Neural cell (in vitro differentiated cells): ENCODE data around the gene INPP5F. TPM values are rescaled to one million over a fixed set of nuclear protein-coding genes. Genes with fewer than 3 reads are reported as not detected.

ENCODE experiments used
- H2AFZ ChIP-seq: fragments of 200-600, 300-800 bp; sonication (generic), shearing (Covaris generic); 2 replicates; pipeline ENCODE4 v1.6.0; 2014; ENCODE audit warnings: low read depth, mild to moderate bottlenecking, antibody characterized with exemption, low read length, moderate library complexity
- H3F3A ChIP-seq: fragments of 200-600 bp; shearing (Covaris generic); 2 replicates; pipeline ENCODE4 v1.6.1; 2016; ENCODE audit warnings: mild to moderate bottlenecking, moderate library complexity, mixed read lengths, antibody characterized with exemption, low read length; ENCODE audit not compliant: insufficient read depth, poor library complexity, severe bottlenecking
- H3K27ac ChIP-seq: fragments of 200-600, 300-800 bp; sonication (generic), shearing (Covaris generic); 2 replicates; pipeline ENCODE4 v1.5.1; 2014; ENCODE audit warnings: mild to moderate bottlenecking, low read length, moderate library complexity
- H3K27me3 ChIP-seq: fragments of 300-800, 200-600 bp; sonication (generic), shearing (Covaris generic); 2 replicates; pipeline ENCODE4 v1.6.0; 2014; ENCODE audit warnings: mild to moderate bottlenecking, low read depth, low read length, moderate library complexity; ENCODE audit not compliant: insufficient read depth
- H3K36me3 ChIP-seq: fragments of 300-800, 200-600 bp; sonication (generic), shearing (Covaris generic); 2 replicates; pipeline ENCODE4 v1.5.1; 2014; ENCODE audit warnings: mild to moderate bottlenecking, antibody characterized with exemption, low read length, moderate library complexity; ENCODE audit not compliant: insufficient read depth
- H3K4me2 ChIP-seq: fragments of 300-800, 200-600 bp; sonication (generic), shearing (Covaris generic); 2 replicates; pipeline ENCODE4 v1.6.0; 2014; ENCODE audit warnings: mild to moderate bottlenecking, low read length
- H3K4me3 ChIP-seq: fragments of 300-800, 200-600 bp; sonication (generic), shearing (Covaris generic); 2 replicates; pipeline ENCODE4 v1.5.1; 2014; ENCODE audit warnings: mild to moderate bottlenecking, low read length, moderate library complexity
- H3K79me2 ChIP-seq: fragments of 200-600 bp; shearing (Covaris generic); replicated peaks from 2 replicates; pipeline ENCODE4 v1.6.0; 2014; ENCODE audit warnings: mild to moderate bottlenecking, low read length, moderate library complexity; ENCODE audit not compliant: insufficient read depth
- H3K9ac ChIP-seq: fragments of 300-800, 200-600 bp; sonication (generic), shearing (Covaris generic); 2 replicates; pipeline ENCODE4 v1.6.1; 2016; ENCODE audit warnings: mild to moderate bottlenecking, low read length, mixed read lengths
- H3K9me2 ChIP-seq: fragments of 200-600 bp; shearing (Covaris generic); 2 replicates; pipeline ENCODE4 v1.6.1; 2016; ENCODE audit warnings: mild to moderate bottlenecking, low read length, mixed read lengths; ENCODE audit not compliant: insufficient read depth
- H3K9me3 ChIP-seq: fragments of 200-600, 300-800 bp; sonication (generic), shearing (Covaris generic); 2 replicates; pipeline ENCODE4 v1.6.1; 2016; ENCODE audit warnings: mild to moderate bottlenecking, mixed run types, low read length, moderate library complexity, mixed read lengths
- H4K20me1 ChIP-seq: fragments of 200-600 bp; shearing (Covaris generic); 2 replicates; pipeline ENCODE4 v1.6.1; 2016; ENCODE audit warnings: mild to moderate bottlenecking, mixed run types; ENCODE audit not compliant: insufficient read depth
- CTCF ChIP-seq: fragments of 450-650 bp; IDR thresholded peaks from 2 replicates; pipeline ENCODE4 v1.5.1; 2014; ENCODE audit warnings: antibody characterized with exemption, mild to moderate bottlenecking, moderate library complexity; ENCODE audit not compliant: poor library complexity, severe bottlenecking
- EP300 ChIP-seq: fragments of 450-650 bp; conservative IDR thresholded peaks from 2 replicates; pipeline ENCODE4 v1.6.1; 2014; ENCODE audit warnings: antibody characterized with exemption, mild to moderate bottlenecking, moderate library complexity; ENCODE audit not compliant: poor library complexity, severe bottlenecking
- EZH2 ChIP-seq: fragments of 200-600, 300-800 bp; shearing (Covaris generic), sonication (generic); IDR thresholded peaks from 2 replicates; pipeline ENCODE4 v1.6.1; 2014; ENCODE audit warnings: antibody characterized with exemption, low read length, borderline replicate concordance, mild to moderate bottlenecking; ENCODE audit not compliant: insufficient read depth, poor library complexity, severe bottlenecking
- MXI1 ChIP-seq: fragments of 450-650 bp; conservative IDR thresholded peaks from 2 replicates; pipeline ENCODE4 v1.6.1; 2014; ENCODE audit warnings: antibody characterized with exemption, mild to moderate bottlenecking; ENCODE audit not compliant: poor library complexity, severe bottlenecking
- POLR2AphosphoS5 ChIP-seq: IDR thresholded peaks from 2 replicates; pipeline ENCODE4 v1.6.1; 2012
- RAD21 ChIP-seq: fragments of 450-650 bp; conservative IDR thresholded peaks from 2 replicates; pipeline ENCODE4 v1.6.1; 2014; ENCODE audit warnings: antibody characterized with exemption, mild to moderate bottlenecking, moderate library complexity
- REST ChIP-seq: IDR thresholded peaks from 2 replicates; pipeline ENCODE4 v1.6.1; 2012; ENCODE audit warnings: borderline replicate concordance
- SMC3 ChIP-seq: fragments of 450-650 bp; conservative IDR thresholded peaks from 2 replicates; pipeline ENCODE4 v1.6.1; 2014; ENCODE audit warnings: antibody characterized with exemption, mild to moderate bottlenecking, moderate library complexity; ENCODE audit not compliant: poor library complexity
- TAF1 ChIP-seq: IDR thresholded peaks from 2 replicates; pipeline ENCODE4 v1.6.1; 2012; ENCODE audit warnings: low read depth
- polyA plus RNA-seq: library from polyadenylated mRNA; depleted of rRNA; stranded (reverse); fragments of >200 nt; gene quantifications from 2 replicates; pipeline ENCODE4 v1.2.3, GENCODE V29; 2014

The INPP5F gene
- polyA plus RNA-seq, 1 donor from 2014 or later = 114 TPM

GRCh38 chr10:119782981-119783664 is 57.3 kb downstream of the INPP5F start:
- no peaks in the 10 kb centered on the region for H4K20me1 ChIP-seq
- H3K4me3 ChIP-seq = no peak overlapping the region
- H3K9me2 ChIP-seq = no peaks in the 10 kb centered on the region
- H3K36me3 ChIP-seq = no peaks in the 10 kb centered on the region
- H3K9ac ChIP-seq = no peak overlapping the region
- TF ChIP-seq EZH2 (no peak), REST (no peak), SMC3 (no peak), TAF1 (no peak), MXI1 (no peak), EP300 (no peak)
- no peaks in the 10 kb centered on the region for H3K9me3 ChIP-seq
- no peaks in the 10 kb centered on the region for H3F3A ChIP-seq
- no peak overlapping the region for H2AFZ ChIP-seq
- no peaks in the 10 kb centered on the region for H3K79me2 ChIP-seq
- no peaks in the 10 kb centered on the region for H3K27me3 ChIP-seq
- H3K4me2 ChIP-seq = no peak overlapping the region
- no peak overlapping the region for H3K27ac ChIP-seq

GRCh38 chr10:119783665-119784027 is 57.8 kb downstream of the INPP5F start:
- Histone ChIP-seq H3F3A (no peaks in the 10 kb centered on the region), H3K4me3 (no peak overlapping the region), H3K79me2 (no peaks in the 10 kb centered on the region), H2AFZ (no peak overlapping the region), H3K27me3 (no peaks in the 10 kb centered on the region), H3K36me3 (no peaks in the 10 kb centered on the region), H3K4me2 (no peak overlapping the region), H4K20me1 (no peaks in the 10 kb centered on the region), H3K9me3 (no peaks in the 10 kb centered on the region), H3K9me2 (no peaks in the 10 kb centered on the region), H3K27ac (no peak overlapping the region), H3K9ac (no peak overlapping the region)
- no peak for TF ChIP-seq MXI1
- no peak for TF ChIP-seq EZH2
- no peak for TF ChIP-seq RAD21
- TF ChIP-seq CTCF = no peak
- TF ChIP-seq EP300 = no peak
- TF ChIP-seq TAF1 = no peak
- no peak for TF ChIP-seq SMC3
- no peak for TF ChIP-seq REST
- TF ChIP-seq POLR2AphosphoS5 = no peak
